HepG2 (cell line): ENCODE results near the gene DDAH2. TPM values are rescaled to one million over a fixed set of nuclear protein-coding genes. Genes with fewer than 3 reads are reported as not detected.

ENCODE experiments used
- BCL6 ChIP-seq: IDR thresholded peaks from 2 replicates; pipeline ENCODE4 v1.6.1; 2016; ENCODE audit warnings: missing genetic modification reagents, missing compliant biosample characterization
- BRD4 ChIP-seq: sonication (generic); formaldehyde crosslinking; IDR thresholded peaks from 2 replicates; pipeline ENCODE4 v1.4.0; 2020; ENCODE audit warnings: missing genetic modification reagents
- CBX2 ChIP-seq, 2 experiments: fragments of 200-600 bp in 1 of 2; sonication (generic); formaldehyde crosslinking in 1 of 2; IDR thresholded peaks; 2 replicates each; pipeline versions ENCODE4 v1.7.0 to v1.8.1; 2018 to 2022; ENCODE audit warnings: low read depth in 2 of 2, low read length in 1 of 2, mild to moderate bottlenecking in 1 of 2, missing genetic modification reagents in 1 of 2
- CCAR2 ChIP-seq: fragments of 200-400 bp; formaldehyde crosslinking; optimal IDR thresholded peaks from 2 replicates; pipeline ENCODE3; 2018; ENCODE audit warnings: low read depth, mild to moderate bottlenecking, low read length, moderate library complexity
- CEBPG ChIP-seq: IDR thresholded peaks from 2 replicates; pipeline ENCODE4 v1.6.1; 2016
- GABPA ChIP-seq, 2 experiments: IDR thresholded peaks; 2 replicates each; pipeline ENCODE4 v1.6.1; 2011 to 2016; ENCODE audit warnings: low read depth in 2 of 2, low read length in 1 of 2, missing biosample characterization in 1 of 2, missing genetic modification characterization in 1 of 2
- KAT2B ChIP-seq: fragments of 150-350 bp; IDR thresholded peaks from 2 replicates; pipeline ENCODE4 v1.6.1; 2014; ENCODE audit warnings: low read depth, low read length, borderline replicate concordance
- MAFF ChIP-seq: IDR thresholded peaks from 2 replicates; pipeline ENCODE4 v1.6.1; 2011; ENCODE audit warnings: low read depth, low read length, improper control_type of control experiment
- PTBP1 ChIP-seq: fragments of 200-400 bp; formaldehyde crosslinking; IDR thresholded peaks from 2 replicates; pipeline ENCODE4 v1.6.1; 2018; ENCODE audit warnings: low read length, low read depth; ENCODE audit not compliant: poor library complexity, severe bottlenecking
- RXRA ChIP-seq: sonication (generic); formaldehyde crosslinking; IDR thresholded peaks from 2 replicates; pipeline ENCODE4 v1.5.1; 2020; ENCODE audit warnings: missing genetic modification reagents
- SNRNP70 ChIP-seq: fragments of 200-400 bp; formaldehyde crosslinking; IDR thresholded peaks from 2 replicates; pipeline ENCODE4 v1.6.1; 2017; ENCODE audit warnings: mild to moderate bottlenecking, low read depth, low read length, moderate library complexity
- STAG1 ChIP-seq: sonication (generic); formaldehyde crosslinking; IDR thresholded peaks from 2 replicates; pipeline ENCODE4 v1.4.0; 2020; ENCODE audit warnings: missing genetic modification reagents
- ZBTB20 ChIP-seq: sonication (generic); formaldehyde crosslinking; IDR thresholded peaks from 2 replicates; pipeline ENCODE4 v1.8.1; 2023; ENCODE audit warnings: missing genetic modification reagents, low read depth, mild to moderate bottlenecking, borderline replicate concordance
- ZNF101 ChIP-seq: sonication (generic); formaldehyde crosslinking; IDR thresholded peaks from 2 replicates; pipeline ENCODE4 v1.4.0; 2020; ENCODE audit warnings: mild to moderate bottlenecking, low read depth, missing genetic modification reagents, borderline replicate concordance
- ZNF230 ChIP-seq: sonication (generic); formaldehyde crosslinking; IDR thresholded peaks from 2 replicates; pipeline ENCODE4 v1.4.0; 2020; ENCODE audit warnings: mild to moderate bottlenecking, missing genetic modification reagents
- ZNF570 ChIP-seq: sonication (generic); formaldehyde crosslinking; IDR thresholded peaks from 2 replicates; pipeline ENCODE4 v1.4.0; 2020; ENCODE audit warnings: mild to moderate bottlenecking, missing genetic modification reagents, borderline replicate concordance
- ZNF674 ChIP-seq: sonication (generic); formaldehyde crosslinking; IDR thresholded peaks from 2 replicates; pipeline ENCODE4 v1.5.0; 2020; ENCODE audit warnings: low read depth, mild to moderate bottlenecking, missing genetic modification reagents
- ZNF747 ChIP-seq: sonication (generic); formaldehyde crosslinking; IDR thresholded peaks from 2 replicates; pipeline ENCODE4 v1.8.1; 2023; ENCODE audit warnings: missing genetic modification reagents, mild to moderate bottlenecking, borderline replicate concordance
- ZSCAN12 ChIP-seq: sonication (generic); formaldehyde crosslinking; IDR thresholded peaks from 2 replicates; pipeline ENCODE4 v1.9.0; 2021; ENCODE audit warnings: mild to moderate bottlenecking, missing genetic modification reagents
- ZSCAN9 ChIP-seq: IDR thresholded peaks from 2 replicates; pipeline ENCODE4 v1.6.1; 2016; ENCODE audit warnings: borderline replicate concordance
- polyA plus RNA-seq, 8 experiments: library from polyadenylated mRNA; depleted of rRNA in 3 of 8; stranded (reverse) in 7 of 8; unstranded in 1 of 8; fragments of >200 nt; fragmentation: Illumina TruSeq in 4 of 8; extraction: Trizol in 4 of 8; gene quantifications; 2 replicates each; pipeline versions ENCODE4 v1.2.1 to v1.2.3, GENCODE V29; 2011 to 2016; ENCODE audit warnings: low read depth in 4 of 8, missing spikeins in 1 of 8, mixed read lengths in 1 of 8; ENCODE audit not compliant: insufficient read depth in 1 of 8
- total RNA-seq, 5 experiments: library from RNA; depleted of rRNA; stranded (reverse); fragments of >200 nt; fragmentation: Illumina TruSeq; extraction: Trizol; gene quantifications; 2 replicates each; pipeline ENCODE4 v1.2.3, GENCODE V29; 2016; ENCODE audit warnings: low read depth in 1 of 5
- TF ChIP-seq, protein P1 (sequence below): IDR thresholded peaks from 2 replicates; pipeline ENCODE4 v1.6.1; 2016; ENCODE audit warnings: mild to moderate bottlenecking, missing biosample characterization, missing genetic modification reagents
- TF ChIP-seq, protein P2 (sequence below): IDR thresholded peaks from 2 replicates; pipeline ENCODE4 v1.6.1; 2016; ENCODE audit warnings: low read depth, missing genetic modification reagents, missing compliant biosample characterization
- TF ChIP-seq, protein P3 (sequence below): sonication (generic); formaldehyde crosslinking; IDR thresholded peaks from 2 replicates; pipeline ENCODE4 v1.4.0; 2020; ENCODE audit warnings: missing genetic modification reagents, mild to moderate bottlenecking, borderline replicate concordance

DDAH2 gene
- total and polyA plus RNA-seq, 2 of the 13 experiments (the other 11 are each of a cell fraction or from before 2014, with no cell fraction given): 16.4 to 21.1 TPM

DNA sequence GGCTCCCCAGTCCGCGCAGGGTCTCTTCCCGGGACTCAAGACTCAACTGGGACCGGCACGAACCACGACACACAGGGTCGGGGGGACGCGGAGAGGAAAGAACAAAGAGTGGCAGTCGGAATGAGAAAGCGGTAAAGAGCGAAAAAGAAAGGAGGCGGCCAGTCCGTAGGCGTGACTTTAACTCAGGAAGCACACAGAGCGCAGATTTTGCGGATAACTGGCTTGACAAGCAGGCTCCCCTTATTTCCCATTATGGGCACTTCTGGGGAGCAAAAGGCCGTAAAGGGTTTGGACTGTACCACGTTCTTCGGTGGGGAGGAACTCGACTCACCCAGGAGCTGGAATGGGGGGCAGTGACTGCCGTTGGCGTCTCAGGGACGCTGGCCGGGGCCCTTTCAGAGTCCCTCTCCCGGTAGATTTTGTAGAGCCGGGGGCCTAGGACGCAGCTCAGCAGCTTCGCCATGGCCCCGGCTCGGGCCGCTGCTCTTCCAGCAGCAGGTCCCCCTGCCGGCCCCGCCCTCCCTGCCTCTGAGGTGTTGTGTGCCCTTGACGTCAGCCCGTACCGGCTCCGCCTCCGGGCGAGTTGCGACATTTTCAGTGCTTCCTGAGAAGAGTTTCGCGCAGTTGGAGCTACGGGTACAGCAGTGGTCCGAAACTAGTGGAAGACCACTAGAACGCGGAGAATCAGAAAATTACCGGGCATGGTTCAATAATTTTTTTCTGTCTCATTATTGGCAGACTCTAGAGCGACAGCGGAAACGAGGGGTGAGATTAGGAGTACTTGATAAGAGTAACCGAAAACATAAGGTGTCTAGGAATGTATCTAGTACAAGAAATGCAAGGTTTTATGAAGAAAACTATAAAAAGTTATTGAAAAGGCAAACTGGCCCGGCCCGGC, 26.0 kb downstream of the DDAH2 start, which contains the start of gene ABHD16A (continued):
- TF ChIP-seq, protein P1, sequence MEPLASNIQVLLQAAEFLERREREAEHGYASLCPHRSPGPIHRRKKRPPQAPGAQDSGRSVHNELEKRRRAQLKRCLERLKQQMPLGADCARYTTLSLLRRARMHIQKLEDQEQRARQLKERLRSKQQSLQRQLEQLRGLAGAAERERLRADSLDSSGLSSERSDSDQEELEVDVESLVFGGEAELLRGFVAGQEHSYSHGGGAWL (CRISPR knock-in tag): 0 out of 2 replicates have a peak, but pooled peaks have one; percentile 20
- no peak for TF ChIP-seq KAT2B
- peak; percentile 81; the same call in 1 of the 2 replicates for TF ChIP-seq ZSCAN9 (CRISPR knock-in tag)
- TF ChIP-seq, protein P2, sequence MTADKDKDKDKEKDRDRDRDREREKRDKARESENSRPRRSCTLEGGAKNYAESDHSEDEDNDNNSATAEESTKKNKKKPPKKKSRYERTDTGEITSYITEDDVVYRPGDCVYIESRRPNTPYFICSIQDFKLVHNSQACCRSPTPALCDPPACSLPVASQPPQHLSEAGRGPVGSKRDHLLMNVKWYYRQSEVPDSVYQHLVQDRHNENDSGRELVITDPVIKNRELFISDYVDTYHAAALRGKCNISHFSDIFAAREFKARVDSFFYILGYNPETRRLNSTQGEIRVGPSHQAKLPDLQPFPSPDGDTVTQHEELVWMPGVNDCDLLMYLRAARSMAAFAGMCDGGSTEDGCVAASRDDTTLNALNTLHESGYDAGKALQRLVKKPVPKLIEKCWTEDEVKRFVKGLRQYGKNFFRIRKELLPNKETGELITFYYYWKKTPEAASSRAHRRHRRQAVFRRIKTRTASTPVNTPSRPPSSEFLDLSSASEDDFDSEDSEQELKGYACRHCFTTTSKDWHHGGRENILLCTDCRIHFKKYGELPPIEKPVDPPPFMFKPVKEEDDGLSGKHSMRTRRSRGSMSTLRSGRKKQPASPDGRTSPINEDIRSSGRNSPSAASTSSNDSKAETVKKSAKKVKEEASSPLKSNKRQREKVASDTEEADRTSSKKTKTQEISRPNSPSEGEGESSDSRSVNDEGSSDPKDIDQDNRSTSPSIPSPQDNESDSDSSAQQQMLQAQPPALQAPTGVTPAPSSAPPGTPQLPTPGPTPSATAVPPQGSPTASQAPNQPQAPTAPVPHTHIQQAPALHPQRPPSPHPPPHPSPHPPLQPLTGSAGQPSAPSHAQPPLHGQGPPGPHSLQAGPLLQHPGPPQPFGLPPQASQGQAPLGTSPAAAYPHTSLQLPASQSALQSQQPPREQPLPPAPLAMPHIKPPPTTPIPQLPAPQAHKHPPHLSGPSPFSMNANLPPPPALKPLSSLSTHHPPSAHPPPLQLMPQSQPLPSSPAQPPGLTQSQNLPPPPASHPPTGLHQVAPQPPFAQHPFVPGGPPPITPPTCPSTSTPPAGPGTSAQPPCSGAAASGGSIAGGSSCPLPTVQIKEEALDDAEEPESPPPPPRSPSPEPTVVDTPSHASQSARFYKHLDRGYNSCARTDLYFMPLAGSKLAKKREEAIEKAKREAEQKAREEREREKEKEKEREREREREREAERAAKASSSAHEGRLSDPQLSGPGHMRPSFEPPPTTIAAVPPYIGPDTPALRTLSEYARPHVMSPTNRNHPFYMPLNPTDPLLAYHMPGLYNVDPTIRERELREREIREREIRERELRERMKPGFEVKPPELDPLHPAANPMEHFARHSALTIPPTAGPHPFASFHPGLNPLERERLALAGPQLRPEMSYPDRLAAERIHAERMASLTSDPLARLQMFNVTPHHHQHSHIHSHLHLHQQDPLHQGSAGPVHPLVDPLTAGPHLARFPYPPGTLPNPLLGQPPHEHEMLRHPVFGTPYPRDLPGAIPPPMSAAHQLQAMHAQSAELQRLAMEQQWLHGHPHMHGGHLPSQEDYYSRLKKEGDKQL (CRISPR knock-in tag): peak; percentile 60; the same call in 1 of the 2 replicates
- no peak for TF ChIP-seq BRD4 (CRISPR knock-in tag)
- TF ChIP-seq SNRNP70: no peak
- no peak for TF ChIP-seq CBX2 (IDR thresholded peaks at IDR 0.05; ENCODE audit: low read depth, low read length)
- TF ChIP-seq CBX2 (CRISPR knock-in tag; IDR thresholded peaks at IDR 0.05; ENCODE audit: low read depth): no peak
- no peak for TF ChIP-seq PTBP1
- peak; percentile 61; the same call in 1 of the 2 replicates for TF ChIP-seq ZBTB20 (CRISPR knock-in tag)
- TF ChIP-seq ZSCAN12: no peak
- TF ChIP-seq ZNF747 (CRISPR knock-in tag): peak; percentile 79; the same call in 1 of the 2 replicates
- peak; percentile 86; the same call in 1 of the 2 replicates for TF ChIP-seq ZNF230 (CRISPR knock-in tag)
- TF ChIP-seq ZNF101 (CRISPR knock-in tag): no peak
- peak; percentile 72 for TF ChIP-seq BCL6 (CRISPR knock-in tag)
- no peak for TF ChIP-seq STAG1 (CRISPR knock-in tag)
- peak; percentile 64 for TF ChIP-seq RXRA
- TF ChIP-seq ZNF570 (CRISPR knock-in tag): no peak
- TF ChIP-seq CEBPG (CRISPR knock-in tag): peak; percentile 100
- TF ChIP-seq GABPA (IDR thresholded peaks at IDR 0.05; ENCODE audit: low read depth, low read length): no peak
- peak; percentile 85 for TF ChIP-seq GABPA (CRISPR knock-in tag; IDR thresholded peaks at IDR 0.05; ENCODE audit: low read depth)
- no peak for TF ChIP-seq CCAR2
- TF ChIP-seq, protein P3, sequence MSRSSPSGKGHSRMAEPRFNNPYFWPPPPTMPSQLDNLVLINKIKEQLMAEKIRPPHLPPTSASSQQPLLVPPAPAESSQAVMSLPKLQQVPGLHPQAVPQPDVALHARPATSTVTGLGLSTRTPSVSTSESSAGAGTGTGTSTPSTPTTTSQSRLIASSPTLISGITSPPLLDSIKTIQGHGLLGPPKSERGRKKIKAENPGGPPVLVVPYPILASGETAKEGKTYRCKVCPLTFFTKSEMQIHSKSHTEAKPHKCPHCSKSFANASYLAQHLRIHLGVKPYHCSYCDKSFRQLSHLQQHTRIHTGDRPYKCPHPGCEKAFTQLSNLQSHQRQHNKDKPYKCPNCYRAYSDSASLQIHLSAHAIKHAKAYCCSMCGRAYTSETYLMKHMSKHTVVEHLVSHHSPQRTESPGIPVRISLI (CRISPR knock-in tag): no peak; the same call in 1 of the 2 replicates
- TF ChIP-seq MAFF: no peak
- TF ChIP-seq ZNF674: no peak
